GM12875 (cell line): ENCODE data around the gene KIF26B.
"Not testable (repeated sequence)": the region's sequence is repeated elsewhere in the genome, so short reads cannot be mapped to it uniquely, and the experiment has no call there.

Source experiments
- H3K4me3 ChIP-seq: one replicate; pipeline ENCODE4 v1.5.1; 2011; ENCODE audit warnings: low read depth, low read length, control low read depth
- CTCF ChIP-seq: IDR thresholded peaks from 2 replicates; pipeline ENCODE4 v1.5.1; 2011; ENCODE audit warnings: low read depth, mild to moderate bottlenecking, control low read depth, inconsistent platforms, low read length, moderate library complexity, borderline replicate concordance; ENCODE audit not compliant: insufficient read depth

The KIF26B gene

DNA sequence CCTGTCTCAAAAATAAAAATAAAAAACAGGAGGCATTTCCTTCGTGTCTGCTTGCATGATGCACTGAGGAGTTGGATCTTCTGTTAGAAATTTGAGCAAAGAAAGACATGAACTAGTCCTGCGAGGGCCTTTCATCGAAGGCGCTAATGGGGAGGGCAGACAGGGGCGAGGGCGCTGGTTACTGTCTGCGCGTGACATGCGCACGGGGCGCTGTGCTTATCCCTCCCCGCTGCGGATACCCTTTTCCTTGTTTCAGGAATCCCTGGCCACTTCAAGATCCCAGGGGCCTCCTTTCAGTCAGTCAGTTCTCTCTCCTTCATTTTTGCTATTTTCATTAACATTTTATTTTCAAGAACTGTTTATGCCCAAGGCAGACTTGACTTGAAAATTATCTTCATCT, 545.8 kb downstream of the KIF26B start:
- no peak for TF ChIP-seq CTCF
- no peak overlapping the region for H3K4me3 ChIP-seq

DNA sequence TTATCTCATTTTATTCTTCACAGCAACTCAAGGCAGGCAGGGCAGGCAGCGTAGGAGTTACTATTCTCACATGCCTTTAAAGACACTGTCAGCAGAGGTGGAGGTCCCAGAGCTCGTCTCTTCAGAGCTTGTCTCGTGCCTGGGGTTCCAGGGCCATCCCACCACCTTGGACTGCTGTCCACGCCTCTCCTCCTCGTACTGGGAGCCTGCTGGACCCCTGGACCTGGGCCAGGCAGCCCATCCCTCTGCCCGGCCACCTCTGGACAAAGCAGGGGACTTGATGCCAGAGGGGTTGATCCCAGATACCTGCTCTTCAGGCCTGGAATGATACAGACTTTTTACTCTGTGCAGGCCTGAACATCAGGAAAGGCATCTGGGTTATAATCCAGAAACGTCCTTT, 546.8 kb downstream of the KIF26B start:
- no peak overlapping the region for H3K4me3 ChIP-seq
- TF ChIP-seq CTCF, result no peak

DNA sequence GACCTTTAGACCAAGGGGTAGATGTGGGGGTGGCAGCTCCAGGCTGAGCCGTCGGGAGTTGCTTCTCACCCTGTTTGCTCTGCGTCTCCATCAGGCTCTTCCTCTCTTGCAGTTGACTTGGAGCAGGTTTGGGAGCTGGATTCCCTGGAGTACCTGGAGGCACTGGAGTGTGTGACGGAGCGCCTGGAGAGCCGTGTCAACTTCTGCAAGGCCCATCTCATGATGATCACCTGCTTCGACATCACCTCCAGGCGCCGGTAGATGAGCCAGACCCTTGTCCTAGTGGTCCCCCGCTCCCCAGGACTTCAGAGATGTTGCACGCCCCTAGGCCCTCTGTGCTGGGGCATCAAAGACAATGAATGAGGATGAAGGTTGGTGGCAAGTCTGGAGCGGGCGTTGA, 547.6 kb downstream of the KIF26B start:
- H3K4me3 ChIP-seq, result no peak overlapping the region
- no peak for TF ChIP-seq CTCF

GRCh38 chr1:245704341-245704740, 549.6 kb downstream of the KIF26B start:
- no peak overlapping the region for H3K4me3 ChIP-seq
- no peak for TF ChIP-seq CTCF

DNA sequence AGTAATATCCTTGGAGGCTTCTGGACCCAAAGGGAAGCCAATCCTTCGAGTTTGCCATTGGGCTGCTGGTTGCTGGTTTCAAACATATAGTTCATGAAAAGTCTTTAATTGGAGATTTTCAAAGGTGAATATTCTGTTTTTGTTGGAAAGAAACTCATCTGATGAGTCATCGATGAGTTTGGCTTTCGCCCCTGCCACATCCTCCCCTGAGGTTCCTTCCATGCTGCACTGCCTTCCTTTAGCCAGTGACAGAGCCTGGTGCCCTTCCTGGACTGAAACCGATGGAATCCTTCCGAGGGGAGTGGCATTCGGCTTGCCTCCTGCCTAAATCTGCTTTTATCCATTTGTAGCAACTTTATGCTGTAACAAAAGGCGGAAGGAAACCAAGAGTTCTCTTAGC, 550.0 kb downstream of the KIF26B start:
- no peak for TF ChIP-seq CTCF
- no peak overlapping the region for H3K4me3 ChIP-seq

DNA sequence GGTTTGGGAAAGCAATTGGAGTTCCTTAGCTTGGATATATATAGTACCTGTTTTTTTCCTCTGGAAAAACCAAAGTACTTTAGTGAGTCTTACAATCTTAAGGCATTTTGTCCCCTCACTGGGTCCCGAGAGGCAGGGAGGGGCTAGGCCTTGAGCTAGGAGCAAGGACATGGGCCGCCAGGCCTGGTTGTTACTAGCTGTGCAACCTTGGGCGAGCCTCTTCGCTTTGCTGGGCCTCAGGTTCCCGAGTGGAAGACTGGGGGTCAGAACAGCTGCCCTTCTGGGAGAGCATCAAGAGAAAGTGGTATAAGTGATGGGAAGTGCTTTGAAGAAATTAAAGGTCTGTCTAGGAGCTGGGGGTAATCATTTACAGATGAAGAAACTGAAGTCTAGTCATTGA, 553.2 kb downstream of the KIF26B start:
- no peak overlapping the region for H3K4me3 ChIP-seq
- no peak for TF ChIP-seq CTCF

- no peak for TF ChIP-seq CTCF
- no peak overlapping the region for H3K4me3 ChIP-seq
Observed at GRCh38 chr1:245710961-245711903, 556.4 kb downstream of the KIF26B start.

DNA sequence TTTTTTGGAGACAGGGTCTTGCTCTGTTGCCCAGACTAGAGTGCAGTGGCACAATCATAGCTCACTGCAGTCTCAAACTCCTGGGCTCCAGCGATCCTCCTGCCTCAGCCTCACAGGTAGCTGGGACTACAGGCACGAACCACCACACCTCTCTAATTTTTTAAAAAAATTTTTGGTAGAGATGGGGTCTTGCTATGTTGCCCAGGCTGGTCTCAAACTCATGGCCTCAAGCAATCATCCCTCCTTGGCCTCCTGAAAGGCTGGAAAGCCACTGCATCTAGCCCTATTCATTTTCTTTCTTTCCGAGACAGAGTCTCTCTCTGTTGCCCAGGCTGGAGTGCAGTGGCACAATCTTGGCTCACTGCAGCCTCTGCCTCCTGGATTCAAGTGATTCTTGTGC, 559.2 kb downstream of the KIF26B start:
- H3K4me3 ChIP-seq, result not testable (repeated sequence)
